Tibial nerve (tissue), 4 donors: Measurements from ENCODE around the gene TBL3.

Source experiments
- EP300 ChIP-seq, 2 donors: sonication (generic); formaldehyde crosslinking; IDR thresholded peaks; one replicate each; pipeline ENCODE4 v1.6.1; 2017; ENCODE audit warnings: antibody characterized with exemption in 2 of 2, mild to moderate bottlenecking in 1 of 2
- TF ChIP-seq, protein P1 (sequence below), 5 experiments: fragments of 200-600 bp in 3 of 5; fragments of 450-650 bp in 2 of 5; sonication (generic) in 3 of 5; IDR thresholded peaks; one replicate each; pipeline ENCODE4 v1.5.1; 2016 to 2019; ENCODE audit warnings: antibody characterized with exemption in 5 of 5, mild to moderate bottlenecking in 3 of 5, moderate library complexity in 2 of 5

DNA sequence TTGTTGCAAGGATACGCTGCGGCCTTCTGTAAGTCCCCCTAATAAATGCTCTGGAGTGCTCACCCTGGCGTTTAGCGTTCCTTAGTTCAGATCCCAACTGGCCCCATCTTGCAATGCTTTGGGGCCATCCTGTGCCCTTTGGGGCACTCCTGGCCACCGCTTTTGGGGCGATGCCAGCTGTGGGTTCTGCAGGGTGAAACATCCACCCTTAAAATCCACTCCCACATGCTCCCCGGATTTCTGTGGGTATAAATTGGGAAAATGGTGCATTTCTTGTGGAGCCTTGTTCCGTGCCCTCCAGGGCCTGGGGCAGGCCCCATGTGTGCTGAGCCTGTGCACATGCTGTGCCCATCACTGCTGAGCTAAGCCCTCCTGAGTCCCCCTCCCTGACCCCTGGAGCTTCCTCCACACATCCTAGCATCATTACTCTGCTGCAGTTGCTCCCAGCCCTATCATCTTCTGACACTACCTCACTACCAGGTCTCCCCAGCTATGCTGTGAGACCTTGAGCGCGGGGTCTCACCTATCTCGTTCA is 34.8 kb upstream of the TBL3 start:
- no peak for TF ChIP-seq EP300 (IDR thresholded peaks at IDR 0.05)
- TF ChIP-seq, protein P1, sequence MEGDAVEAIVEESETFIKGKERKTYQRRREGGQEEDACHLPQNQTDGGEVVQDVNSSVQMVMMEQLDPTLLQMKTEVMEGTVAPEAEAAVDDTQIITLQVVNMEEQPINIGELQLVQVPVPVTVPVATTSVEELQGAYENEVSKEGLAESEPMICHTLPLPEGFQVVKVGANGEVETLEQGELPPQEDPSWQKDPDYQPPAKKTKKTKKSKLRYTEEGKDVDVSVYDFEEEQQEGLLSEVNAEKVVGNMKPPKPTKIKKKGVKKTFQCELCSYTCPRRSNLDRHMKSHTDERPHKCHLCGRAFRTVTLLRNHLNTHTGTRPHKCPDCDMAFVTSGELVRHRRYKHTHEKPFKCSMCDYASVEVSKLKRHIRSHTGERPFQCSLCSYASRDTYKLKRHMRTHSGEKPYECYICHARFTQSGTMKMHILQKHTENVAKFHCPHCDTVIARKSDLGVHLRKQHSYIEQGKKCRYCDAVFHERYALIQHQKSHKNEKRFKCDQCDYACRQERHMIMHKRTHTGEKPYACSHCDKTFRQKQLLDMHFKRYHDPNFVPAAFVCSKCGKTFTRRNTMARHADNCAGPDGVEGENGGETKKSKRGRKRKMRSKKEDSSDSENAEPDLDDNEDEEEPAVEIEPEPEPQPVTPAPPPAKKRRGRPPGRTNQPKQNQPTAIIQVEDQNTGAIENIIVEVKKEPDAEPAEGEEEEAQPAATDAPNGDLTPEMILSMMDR (IDR thresholded peaks at IDR 0.05), result no peak
